Liver (tissue), 9 donors: Measurements from ENCODE around the gene FGF16. TPM values are rescaled to one million over a fixed set of nuclear protein-coding genes. Genes with fewer than 3 reads are reported as not detected.
A peak's percentile ranks its signal among the peaks of the same experiment; 100 is the strongest.

Experiments used
- DNase-seq: peaks from one replicate; pipeline ENCODE4 v3.0.0-alpha.2; 2017; ENCODE audit warnings: low spot score
- H3K27ac ChIP-seq, 2 donors: one replicate each; pipeline ENCODE4 v1.7.0; 2013; ENCODE audit warnings: inconsistent platforms in 2 of 2, low read length in 2 of 2, control low read depth in 1 of 2, low read depth in 1 of 2, mild to moderate bottlenecking in 1 of 2
- H3K27me3 ChIP-seq, 4 donors: one replicate each; pipeline versions ENCODE4 v1.6.1 to v1.7.0; 2013; ENCODE audit warnings: low read length in 3 of 4, inconsistent platforms in 1 of 4, mild to moderate bottlenecking in 1 of 4, moderate library complexity in 1 of 4; ENCODE audit not compliant: control insufficient read depth in 4 of 4, insufficient read depth in 4 of 4
- H3K36me3 ChIP-seq, 4 donors: one replicate each; pipeline versions ENCODE4 v1.6.1 to v1.7.0; 2013; ENCODE audit warnings: low read length in 3 of 4, mild to moderate bottlenecking in 3 of 4, low read depth in 1 of 4, moderate library complexity in 1 of 4; ENCODE audit not compliant: control insufficient read depth in 4 of 4, insufficient read depth in 3 of 4
- H3K4me1 ChIP-seq, 4 donors: one replicate each; pipeline versions ENCODE4 v1.6.1 to v1.7.0; 2013; ENCODE audit warnings: low read length in 3 of 4, mild to moderate bottlenecking in 3 of 4, moderate library complexity in 1 of 4; ENCODE audit not compliant: control insufficient read depth in 4 of 4, insufficient read depth in 4 of 4
- H3K4me3 ChIP-seq, 3 donors: one replicate each; pipeline versions ENCODE4 v1.6.1 to v1.7.0; 2013; ENCODE audit warnings: low read length in 3 of 3, control low read depth in 1 of 3, low read depth in 1 of 3, mild to moderate bottlenecking in 1 of 3
- H3K9ac ChIP-seq, 2 donors: one replicate each; pipeline ENCODE4 v1.7.0; 2013; ENCODE audit warnings: low read length in 2 of 2, mild to moderate bottlenecking in 2 of 2, moderate library complexity in 2 of 2, control low read depth in 1 of 2, low read depth in 1 of 2
- H3K9me3 ChIP-seq, 4 donors: one replicate each; pipeline versions ENCODE4 v1.6.1 to v1.7.0; 2013; ENCODE audit warnings: low read length in 3 of 4; ENCODE audit not compliant: control insufficient read depth in 4 of 4
- EGR1 ChIP-seq, 2 donors: IDR thresholded peaks; 2 replicates each; pipeline ENCODE4 v1.6.1; 2016 to 2018; ENCODE audit warnings: antibody characterized with exemption in 2 of 2, low read depth in 2 of 2
- FOXA1 ChIP-seq: IDR thresholded peaks from 2 replicates; pipeline ENCODE4 v1.6.1; 2016; ENCODE audit warnings: antibody characterized with exemption
- FOXA2 ChIP-seq: IDR thresholded peaks from 2 replicates; pipeline ENCODE4 v1.6.1; 2016; ENCODE audit warnings: antibody characterized with exemption
- GABPA ChIP-seq, 2 donors: IDR thresholded peaks in 1 of 2; conservative IDR thresholded peaks in 1 of 2; 2 replicates each; pipeline ENCODE4 v1.6.1; 2016; ENCODE audit warnings: antibody characterized with exemption in 2 of 2, mild to moderate bottlenecking in 1 of 2, moderate library complexity in 1 of 2
- HNF4A ChIP-seq, 2 donors: conservative IDR thresholded peaks; 2 replicates each; pipeline ENCODE4 v1.6.1; 2016; ENCODE audit warnings: antibody characterized with exemption in 2 of 2, mild to moderate bottlenecking in 2 of 2
- HNF4G ChIP-seq: IDR thresholded peaks from 2 replicates; pipeline ENCODE4 v1.6.1; 2016; ENCODE audit warnings: antibody characterized with exemption
- JUND ChIP-seq, 2 donors: IDR thresholded peaks; 2 replicates each; pipeline ENCODE4 v1.6.1; 2016; ENCODE audit warnings: antibody characterized with exemption in 2 of 2
- NR2F2 ChIP-seq: IDR thresholded peaks from 2 replicates; pipeline ENCODE4 v1.6.1; 2016; ENCODE audit warnings: antibody characterized with exemption
- RAD21 ChIP-seq, 2 donors: IDR thresholded peaks; 2 replicates each; pipeline ENCODE4 v1.6.1; 2016; ENCODE audit warnings: antibody characterized with exemption in 2 of 2, mild to moderate bottlenecking in 2 of 2
- RXRA ChIP-seq, 2 donors: IDR thresholded peaks; 2 replicates each; pipeline ENCODE4 v1.6.1; 2017 to 2018; ENCODE audit warnings: antibody characterized with exemption in 2 of 2, mild to moderate bottlenecking in 1 of 2
- SP1 ChIP-seq: IDR thresholded peaks from 2 replicates; pipeline ENCODE4 v1.6.1; 2018; ENCODE audit warnings: antibody characterized with exemption, mild to moderate bottlenecking
- TAF1 ChIP-seq: conservative IDR thresholded peaks from 2 replicates; pipeline ENCODE4 v1.6.1; 2016; ENCODE audit warnings: antibody characterized with exemption, mild to moderate bottlenecking
- YY1 ChIP-seq: IDR thresholded peaks from 2 replicates; pipeline ENCODE4 v1.6.1; 2016; ENCODE audit warnings: antibody characterized with exemption, mild to moderate bottlenecking
- WGBS: extraction: QIAGEN DNeasy Blood & Tissue Kit; methylation state at CpG from one replicate; pipeline ENCODE4 v1.1.7; 2013; 5-methylcytosine and 5-hydroxymethylcytosine counted together
- polyA plus RNA-seq, 2 donors: library from polyadenylated mRNA; stranded (reverse) in 1 of 2; unstranded in 1 of 2; fragments of 200-250 nt in 1 of 2; fragments of >200 nt in 1 of 2; fragmentation: Nextera tagmentation in 1 of 2; extraction: Ambion mirVana in 1 of 2; gene quantifications; one replicate each; pipeline versions ENCODE4 v1.2.1 to v1.2.3, GENCODE V29; 2013 to 2015
- total RNA-seq, 2 donors: library from RNA; depleted of rRNA; stranded (reverse); fragments of >200 nt; gene quantifications; one replicate each; pipeline ENCODE4 v1.2.3, GENCODE V29; 2014
- TF ChIP-seq, protein P1 (sequence below): IDR thresholded peaks from 2 replicates; pipeline ENCODE4 v1.6.1; 2016; ENCODE audit warnings: antibody characterized with exemption
- TF ChIP-seq, protein P2 (sequence below): IDR thresholded peaks from 2 replicates; pipeline ENCODE4 v1.6.1; 2016; ENCODE audit warnings: antibody characterized with exemption
- TF ChIP-seq, protein P3 (sequence below): fragments of 150-350 bp; IDR thresholded peaks from 2 replicates; pipeline ENCODE4 v1.5.1; 2017; ENCODE audit warnings: improper control_type of control experiment, low read depth, low read length; ENCODE audit not compliant: missing input control
- donor health status: healthy.
- donor health status: healthy.
- donor health status: healthy.
- donor health status: healthy.
- donor health status: healthy.

Gene FGF16
- total RNA-seq (not detected), polyA plus RNA-seq (not detected)

DNA sequence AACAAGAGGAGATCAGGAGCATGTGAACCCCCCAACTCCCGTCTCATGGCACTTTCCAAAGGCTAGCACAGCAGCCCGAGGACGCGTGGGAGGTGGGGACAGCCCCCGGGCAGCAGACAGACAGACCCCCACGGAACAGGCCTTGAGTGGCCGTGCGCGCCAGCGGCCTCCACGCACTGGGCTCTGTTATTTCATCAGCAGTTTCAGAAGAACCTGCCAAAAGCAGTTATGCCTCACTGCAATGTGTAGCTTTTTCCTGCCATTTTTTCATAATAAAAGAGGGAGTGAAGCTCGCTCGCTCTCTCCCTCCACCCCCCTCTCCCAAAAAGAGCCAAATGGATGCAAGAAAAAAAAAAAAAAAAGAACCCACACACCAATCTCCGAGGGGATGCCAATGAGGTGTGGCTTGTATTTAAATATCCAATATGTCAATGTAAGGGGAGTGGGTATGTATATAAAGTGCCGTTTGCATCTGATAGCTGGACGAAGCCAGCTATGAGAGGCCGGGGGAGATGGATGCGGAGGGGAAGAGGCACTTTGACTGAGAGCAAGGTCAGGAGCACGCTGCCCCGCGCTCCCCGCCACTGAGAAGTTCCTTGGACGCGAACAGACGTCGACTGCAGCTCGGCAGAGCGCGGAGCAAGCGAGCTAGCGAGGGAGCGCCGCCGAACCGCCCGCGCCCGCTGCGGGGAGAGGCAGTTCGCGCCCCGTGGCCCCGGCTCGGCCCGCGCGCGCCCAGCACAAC is at the start of gene FGF16:
Gene FGF16, plus strand, starts transcription at position 482 of the 745 bp plus-strand sequence. CDS start 286 bp downstream, outside the sequence.
- Histone ChIP-seq H3K9ac (no peak within 1 kb of the TSS), H3K4me1 (peaks cover 1 to 20% (median 11%) of the 10 kb centered on the region in 4 donors), H3K36me3 (no peaks in the 10 kb centered on the region), H3K9me3 (no peaks in the 10 kb centered on the region), H3K4me3 (peak within 1 kb of the TSS in 2 of 3 donors; percentile 50 to 62), H3K27me3 (no peaks in the 10 kb centered on the region), H3K27ac (no peak within 1 kb of the TSS)
- TF ChIP-seq, protein P1, sequence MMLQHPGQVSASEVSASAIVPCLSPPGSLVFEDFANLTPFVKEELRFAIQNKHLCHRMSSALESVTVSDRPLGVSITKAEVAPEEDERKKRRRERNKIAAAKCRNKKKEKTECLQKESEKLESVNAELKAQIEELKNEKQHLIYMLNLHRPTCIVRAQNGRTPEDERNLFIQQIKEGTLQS, result no peak
- no peak for TF ChIP-seq NR2F2
- no peak for TF ChIP-seq HNF4G
- TF ChIP-seq RAD21 (IDR thresholded peaks at IDR 0.05), result no peak
- no peak for TF ChIP-seq EGR1 (IDR thresholded peaks at IDR 0.05; ENCODE audit: low read depth in 2 of 2)
- TF ChIP-seq JUND (IDR thresholded peaks at IDR 0.05), result no peak
- no peak for TF ChIP-seq HNF4A (conservative IDR thresholded peaks at IDR 0.05)
- no peak for TF ChIP-seq FOXA2
- TF ChIP-seq GABPA (IDR thresholded peaks at IDR 0.05 in 1 of 2, conservative IDR thresholded peaks at IDR 0.05 in 1 of 2), result no peak
- TF ChIP-seq SP1, result no peak
- no peak for TF ChIP-seq RXRA (IDR thresholded peaks at IDR 0.05)
- TF ChIP-seq, protein P2, sequence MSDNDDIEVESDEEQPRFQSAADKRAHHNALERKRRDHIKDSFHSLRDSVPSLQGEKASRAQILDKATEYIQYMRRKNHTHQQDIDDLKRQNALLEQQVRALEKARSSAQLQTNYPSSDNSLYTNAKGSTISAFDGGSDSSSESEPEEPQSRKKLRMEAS, result no peak
- no peak for TF ChIP-seq TAF1
- TF ChIP-seq YY1, result no peak
- WGBS, result 4% methylated on average over 48 of the region's 48 CpGs
- no peak for DNase-seq

DNA sequence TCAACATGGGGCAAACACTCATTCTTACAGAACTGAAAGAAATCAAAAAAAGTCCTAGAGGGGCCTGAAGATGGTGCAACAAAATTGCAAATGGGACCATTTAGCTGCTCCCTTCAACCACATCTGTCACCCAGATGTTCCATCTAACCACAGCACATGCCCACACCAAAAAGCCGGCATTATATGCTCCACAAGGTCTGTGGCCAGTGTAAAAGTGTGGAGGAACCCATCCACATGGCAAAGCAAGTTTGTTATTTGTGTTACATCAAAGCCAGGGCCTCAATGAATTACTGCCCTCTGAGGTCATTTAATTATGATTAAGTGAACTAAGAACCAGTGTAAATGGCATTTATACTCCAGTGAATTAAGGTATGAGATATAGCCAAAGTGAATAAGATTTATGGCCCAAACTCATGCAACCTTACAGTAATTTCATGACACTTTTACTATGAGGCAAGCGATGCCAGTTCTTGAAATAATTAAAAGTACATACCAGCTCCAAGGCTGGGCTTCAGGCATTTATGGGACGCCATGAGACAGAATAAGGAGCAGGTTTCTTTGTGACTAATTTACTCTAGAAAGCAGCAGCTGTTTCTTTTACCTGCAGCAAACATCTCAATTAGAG is 48.7 kb upstream of the FGF16 start:
- DNase-seq, result no peak
- H3K4me1 ChIP-seq, result no peaks in the 10 kb centered on the region
- H3K36me3 ChIP-seq, result no peaks in the 10 kb centered on the region
- H3K27ac ChIP-seq, result no peak overlapping the region
- no peak overlapping the region for H3K4me3 ChIP-seq
- H3K9me3 ChIP-seq, result no peaks in the 10 kb centered on the region
- no peaks in the 10 kb centered on the region for H3K27me3 ChIP-seq
- no peak overlapping the region for H3K9ac ChIP-seq
- no peak for TF ChIP-seq HNF4G
- no peak for TF ChIP-seq EGR1 (IDR thresholded peaks at IDR 0.05; ENCODE audit: low read depth in 2 of 2)
- no peak for TF ChIP-seq RAD21 (IDR thresholded peaks at IDR 0.05)
- TF ChIP-seq GABPA (IDR thresholded peaks at IDR 0.05 in 1 of 2, conservative IDR thresholded peaks at IDR 0.05 in 1 of 2), result no peak
- TF ChIP-seq, protein P3, sequence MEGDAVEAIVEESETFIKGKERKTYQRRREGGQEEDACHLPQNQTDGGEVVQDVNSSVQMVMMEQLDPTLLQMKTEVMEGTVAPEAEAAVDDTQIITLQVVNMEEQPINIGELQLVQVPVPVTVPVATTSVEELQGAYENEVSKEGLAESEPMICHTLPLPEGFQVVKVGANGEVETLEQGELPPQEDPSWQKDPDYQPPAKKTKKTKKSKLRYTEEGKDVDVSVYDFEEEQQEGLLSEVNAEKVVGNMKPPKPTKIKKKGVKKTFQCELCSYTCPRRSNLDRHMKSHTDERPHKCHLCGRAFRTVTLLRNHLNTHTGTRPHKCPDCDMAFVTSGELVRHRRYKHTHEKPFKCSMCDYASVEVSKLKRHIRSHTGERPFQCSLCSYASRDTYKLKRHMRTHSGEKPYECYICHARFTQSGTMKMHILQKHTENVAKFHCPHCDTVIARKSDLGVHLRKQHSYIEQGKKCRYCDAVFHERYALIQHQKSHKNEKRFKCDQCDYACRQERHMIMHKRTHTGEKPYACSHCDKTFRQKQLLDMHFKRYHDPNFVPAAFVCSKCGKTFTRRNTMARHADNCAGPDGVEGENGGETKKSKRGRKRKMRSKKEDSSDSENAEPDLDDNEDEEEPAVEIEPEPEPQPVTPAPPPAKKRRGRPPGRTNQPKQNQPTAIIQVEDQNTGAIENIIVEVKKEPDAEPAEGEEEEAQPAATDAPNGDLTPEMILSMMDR, result no peak
- TF ChIP-seq HNF4A (conservative IDR thresholded peaks at IDR 0.05), result no peak
- no peak for TF ChIP-seq JUND (IDR thresholded peaks at IDR 0.05)
- no peak for TF ChIP-seq FOXA1
- 89% methylated on average over 3 of the region's 3 CpGs for WGBS
